B cell (primary cell): ENCODE data around the gene EIF3I. TPM values are rescaled to one million over a fixed set of nuclear protein-coding genes. Genes with fewer than 3 reads are reported as not detected.

Experiments
- ATAC-seq: fragments of 200-7000 bp; cut with Tn5 transposase; one replicate; pipeline ENCODE4 v1.10.0; 2021; ENCODE audit warnings: low read depth, mild to moderate bottlenecking, moderate number of reproducible peaks, moderate library complexity
- CTCF ChIA-PET: fragments of 350-600 bp; sonication (Branson Sonifier 250); formaldehyde crosslinking; loops from one replicate; lab custom pipeline; 2021; ENCODE audit warnings: antibody characterized with exemption, inconsistent platforms; lab: Charles Lee
- POLR2A ChIA-PET: fragments of 350-600 bp; sonication (Branson Sonifier 250); formaldehyde crosslinking; loops from one replicate; lab custom pipeline; 2021; ENCODE audit warnings: antibody characterized with exemption; lab: Charles Lee
- DNase-seq: peaks from one replicate; pipeline ENCODE4 v3.0.0; 2013
- H2AFZ ChIP-seq: 2 replicates; pipeline ENCODE4 v1.6.1; 2012; ENCODE audit warnings: mild to moderate bottlenecking, low read depth, low read length; ENCODE audit not compliant: insufficient read depth, poor library complexity, severe bottlenecking
- H3K27ac ChIP-seq, 2 donors: 1 replicate in 1 of 2; 2 replicates in 1 of 2; pipeline ENCODE4 v1.5.1; 2012 to 2013; ENCODE audit warnings: low read length in 2 of 2, mild to moderate bottlenecking in 2 of 2, moderate library complexity in 1 of 2
- H3K27me3 ChIP-seq, 4 experiments: fragments of 200-600 bp in 1 of 4; sonication (generic) in 1 of 4; replicated peaks in 1 of 4; 1 replicate in 2 of 4; 2 replicates in 2 of 4; pipeline versions ENCODE4 v1.6.1 to v1.7.0; 2013 to 2016; ENCODE audit warnings: low read length in 3 of 4, mild to moderate bottlenecking in 2 of 4, mixed read lengths in 1 of 4, moderate library complexity in 1 of 4; ENCODE audit not compliant: insufficient read depth in 4 of 4, control insufficient read depth in 3 of 4; ENCODE audit errors: control extremely low read depth in 1 of 4
- H3K36me3 ChIP-seq, 2 experiments: replicated peaks in 1 of 2; 1 replicate in 1 of 2; 2 replicates in 1 of 2; pipeline versions ENCODE4 v1.6.1 to v1.7.1; 2013; ENCODE audit warnings: low read length in 1 of 2; ENCODE audit not compliant: insufficient read depth in 2 of 2, control insufficient read depth in 1 of 2; ENCODE audit errors: control extremely low read depth in 1 of 2, extremely low read depth in 1 of 2
- H3K4me1 ChIP-seq, 2 donors: fragments of 200-600 bp in 1 of 2; sonication (generic) in 1 of 2; 1 replicate in 1 of 2; 2 replicates in 1 of 2; pipeline versions ENCODE4 v1.5.1 to v1.6.1; 2013 to 2017; ENCODE audit warnings: low read length in 2 of 2; ENCODE audit not compliant: control insufficient read depth in 2 of 2, insufficient read depth in 2 of 2
- H3K4me2 ChIP-seq: replicated peaks from 2 replicates; pipeline ENCODE3; 2012; ENCODE audit warnings: mild to moderate bottlenecking, low read depth, low read length; ENCODE audit not compliant: poor library complexity, severe bottlenecking
- H3K4me3 ChIP-seq, 5 experiments: fragments of 200-600 bp in 1 of 5; sonication (generic) in 1 of 5; 1 replicate in 3 of 5; 2 replicates in 2 of 5; pipeline versions ENCODE4 v1.5.1 to v1.7.0; 2011 to 2016; ENCODE audit warnings: low read length in 4 of 5, mild to moderate bottlenecking in 4 of 5, low read depth in 2 of 5, control low read depth in 1 of 5, moderate library complexity in 1 of 5; ENCODE audit not compliant: insufficient read depth in 1 of 5; ENCODE audit errors: control extremely low read depth in 1 of 5, extremely low read depth in 1 of 5
- H3K79me2 ChIP-seq: fragments of 200-600 bp; sonication (generic); one replicate; pipeline ENCODE4 v1.6.0; 2016; ENCODE audit warnings: low read length; ENCODE audit not compliant: control insufficient read depth, insufficient read depth
- H3K9ac ChIP-seq: fragments of 200-600 bp; sonication (generic); 2 replicates; pipeline ENCODE4 v1.6.1; 2017; ENCODE audit warnings: mild to moderate bottlenecking, low read length, moderate library complexity
- H3K9me3 ChIP-seq, 3 donors: one replicate each; pipeline versions ENCODE4 v1.6.1 to v1.7.1; 2013; ENCODE audit warnings: low read length in 2 of 3; ENCODE audit not compliant: control insufficient read depth in 2 of 3, insufficient read depth in 1 of 3; ENCODE audit errors: control extremely low read depth in 1 of 3
- H4K20me1 ChIP-seq: 2 replicates; pipeline ENCODE4 v1.6.0; 2012; ENCODE audit warnings: mild to moderate bottlenecking, low read length; ENCODE audit not compliant: insufficient read depth, control insufficient read depth, poor library complexity, severe bottlenecking
- H3K27ac Mint-ChIP-seq: one replicate; pipeline ENCODE4 v1.8.0; 2021; ENCODE audit warnings: mixed read lengths
- H3K27me3 Mint-ChIP-seq: one replicate; pipeline ENCODE4 v1.8.0; 2021; ENCODE audit warnings: mixed read lengths
- H3K4me1 Mint-ChIP-seq: one replicate; pipeline ENCODE4 v1.8.0; 2021; ENCODE audit warnings: mixed read lengths
- H3K4me3 Mint-ChIP-seq: one replicate; pipeline ENCODE4 v1.8.0; 2021; ENCODE audit warnings: mixed read lengths
- H3K9me3 Mint-ChIP-seq: one replicate; pipeline ENCODE4 v1.8.0; 2022; ENCODE audit warnings: mixed read lengths; ENCODE audit not compliant: insufficient read depth
- CTCF ChIP-seq: fragments of 200-600 bp; IDR thresholded peaks from one replicate; pipeline ENCODE4 v1.8.0; 2022; ENCODE audit warnings: antibody characterized with exemption, mild to moderate bottlenecking
- EZH2 ChIP-seq: IDR thresholded peaks from 2 replicates; pipeline ENCODE4 v1.6.1; 2012; ENCODE audit warnings: borderline replicate concordance, low read depth, mild to moderate bottlenecking, moderate library complexity, low read length; ENCODE audit not compliant: insufficient read depth, poor library complexity, severe bottlenecking
- WGBS: methylation state at CpG from one replicate; pipeline ENCODE4 v1.1.5; 2013; ENCODE audit warnings: missing lambda C conversion rate; ENCODE audit not compliant: insufficient coverage; 5-methylcytosine and 5-hydroxymethylcytosine counted together
- intact Hi-C: fragments of 100-400 bp; cut with micrococcal nuclease; formaldehyde crosslinking; loops from one replicate; pipeline ENCODE4 v1.10.0; 2022
- polyA plus RNA-seq: library from polyadenylated mRNA; depleted of rRNA; stranded (reverse); fragments of >200 nt; gene quantifications from 2 replicates; pipeline ENCODE4 v1.2.3, GENCODE V29; 2012
- total RNA-seq, 2 donors: library from RNA; stranded (reverse); fragments of 120-200 nt in 1 of 2; gene quantifications; 1 replicate in 1 of 2; 2 replicates in 1 of 2; pipeline versions ENCODE4 v1.2.3 to v1.2.4, GENCODE V29; 2013 to 2022

Gene EIF3I
- total and polyA plus RNA-seq, 2 donors (not counting 1 experiment from before 2014, with no cell fraction given): 87.0 to 130 TPM

GRCh38 chr1:32199043-32199716 lies 23.0 kb upstream of the EIF3I start:
- POLR2A ChIA-PET: interaction anchor here (1.2 kb wide), 1 partner anchor 91 kb away, joined by 4 read pairs; the partner anchor contains the start of gene KPNA6
- H3K9ac ChIP-seq: no peak overlapping the region
- 95% methylated on average over 2 of the region's 4 CpGs for WGBS

More at GRCh38 chr1:32199043-32199716, 23.0 kb upstream of the EIF3I start:
- H3K4me1 Mint-ChIP-seq: peaks cover 24% of the 10 kb centered on the region
- no peaks in the 10 kb centered on the region for H3K27me3 ChIP-seq
- H3K9me3 ChIP-seq: no peaks in the 10 kb centered on the region
- no peaks in the 10 kb centered on the region for H3K27me3 Mint-ChIP-seq
- no peaks in the 10 kb centered on the region for H3K79me2 ChIP-seq
- no peak overlapping the region for H3K4me3 Mint-ChIP-seq
- peak overlapping the region in 1 of 2 donors; percentile 88 for H3K27ac ChIP-seq
- DNase-seq (no peak), ATAC-seq (no peak)
- TF ChIP-seq CTCF (no peak), EZH2 (no peak)
- H2AFZ ChIP-seq: no peak overlapping the region
- H3K9me3 Mint-ChIP-seq: no peaks in the 10 kb centered on the region
- H3K4me1 ChIP-seq: peaks cover 12 to 29% of the 10 kb centered on the region in 2 donors
- no peaks in the 10 kb centered on the region for H4K20me1 ChIP-seq
- CTCF ChIA-PET: interaction anchor here (1.0 to 3.9 kb wide), 3 partner anchors 17 to 39 kb away, joined by 3 to 20 read pairs (median 3); partner anchors contain the start of gene TXLNA
- H3K36me3 ChIP-seq: peaks cover 2 to 28% of the 10 kb centered on the region in 2 experiments
- no peak overlapping the region for H3K27ac Mint-ChIP-seq
- H3K4me3 ChIP-seq: no peak overlapping the region
- no peak overlapping the region for H3K4me2 ChIP-seq
- intact Hi-C loops: no loop called here
